H1 (cell line): ENCODE data around the gene VWA3B. TPM values are rescaled to one million over a fixed set of nuclear protein-coding genes. Genes with fewer than 3 reads are reported as not detected.

Experiments
- BRCA1 ChIP-seq: IDR thresholded peaks from 2 replicates; pipeline ENCODE4 v1.6.1; 2012; ENCODE audit warnings: low read depth, low read length, improper control_type of control experiment
- CHD7 ChIP-seq: fragments of 300-600 bp; sonication (generic); IDR thresholded peaks from 2 replicates; pipeline ENCODE4 v1.7.1; 2012; ENCODE audit warnings: low read length, moderate library complexity, mild to moderate bottlenecking, inconsistent platforms; ENCODE audit not compliant: insufficient replicate concordance
- CTCF ChIP-seq, 3 experiments: IDR thresholded peaks; 1 replicate in 2 of 3; 2 replicates in 1 of 3; pipeline versions ENCODE4 v1.5.1 to v1.6.1; 2011; ENCODE audit warnings: low read length in 3 of 3, mild to moderate bottlenecking in 3 of 3, inconsistent platforms in 2 of 3, low read depth in 1 of 3, moderate library complexity in 1 of 3; ENCODE audit not compliant: insufficient read depth in 1 of 3; ENCODE audit errors: control extremely low read depth in 1 of 3
- E2F6 ChIP-seq: IDR thresholded peaks from 2 replicates; pipeline ENCODE4 v1.6.1; 2012; ENCODE audit warnings: inconsistent platforms
- KDM1A ChIP-seq: fragments of 200-600, 300-600 bp; sonication (generic); IDR thresholded peaks from 2 replicates; pipeline ENCODE4 v1.7.1; 2016; ENCODE audit warnings: mild to moderate bottlenecking, low read length, borderline replicate concordance
- KDM5A ChIP-seq: fragments of 200-600 bp; IDR thresholded peaks from 2 replicates; pipeline ENCODE4 v1.7.1; 2012; ENCODE audit warnings: mild to moderate bottlenecking, low read length, inconsistent platforms, mixed read lengths
- RBBP5 ChIP-seq: IDR thresholded peaks from 2 replicates; pipeline ENCODE4 v1.7.1; 2012; ENCODE audit warnings: low read depth, mild to moderate bottlenecking, inconsistent platforms, low read length, moderate library complexity, borderline replicate concordance
- SP2 ChIP-seq: IDR thresholded peaks from 2 replicates; pipeline ENCODE4 v1.6.1; 2012; ENCODE audit warnings: mild to moderate bottlenecking, low read length, inconsistent platforms
- polyA plus RNA-seq, 7 experiments: library from polyadenylated mRNA; depleted of rRNA in 3 of 7; stranded (reverse) in 5 of 7; unstranded in 2 of 7; fragments of >200 nt in 5 of 7; fragments of 200-250 nt in 2 of 7; gene quantifications; 1 replicate in 5 of 7; 2 replicates in 1 of 7; 4 replicates in 1 of 7; pipeline versions ENCODE4 v1.2.1 to v1.2.3, GENCODE V29; 2011 to 2013; ENCODE audit warnings: missing spikeins in 2 of 7, mixed read lengths in 2 of 7
- total RNA-seq: library from RNA; stranded (reverse); fragmentation: NEBNext Ultra II Directional; extraction: Animal tissue kit (Norgen Biotek cat#: 25700); gene quantifications from 2 replicates; pipeline ENCODE4 v1.2.1, GENCODE V29; 2021

VWA3B gene
- total and polyA plus RNA-seq, 2 of the 8 experiments (the other 6 are each of a cell fraction or from before 2014, with no cell fraction given): not detected

GRCh38 chr2:98258906-98259305 is 171.9 kb downstream of the VWA3B start (continued):
- no peak for TF ChIP-seq CHD7
- TF ChIP-seq E2F6: no peak
- TF ChIP-seq SP2: no peak
- no peak for TF ChIP-seq CTCF (IDR thresholded peaks at IDR 0.05; ENCODE audit: control extremely low read depth in 1 of 3, insufficient read depth in 1 of 3, low read depth in 1 of 3, low read length in 3 of 3)
- no peak for TF ChIP-seq BRCA1
- no peak for TF ChIP-seq KDM1A
- TF ChIP-seq KDM5A: no peak
- no peak for TF ChIP-seq RBBP5
